GM13976 (cell line): ENCODE measurements around the gene RPLP2.

Source experiments
- DNase-seq: peaks from one replicate; pipeline ENCODE4 v3.0.0; 2012; ENCODE audit warnings: low spot score
- CTCF ChIP-seq: IDR thresholded peaks from 2 replicates; pipeline ENCODE4 v1.5.1; 2012; ENCODE audit warnings: borderline replicate concordance, mild to moderate bottlenecking; ENCODE audit not compliant: insufficient read depth; ENCODE audit errors: extremely low read depth, missing control alignments, control extremely low read depth
- in situ Hi-C: fragments of 300-500 bp; cut with MboI; formaldehyde crosslinking; loops from one replicate; pipeline ENCODE4 v1.12.0; 2022; ENCODE audit warnings: low sequenced_read_pairs, mixed read lengths, inconsistent platforms; ENCODE audit not compliant: unreplicated experiment

The RPLP2 gene

GRCh38 chr11:824942-825341, 15.2 kb downstream of the RPLP2 start:
- in situ Hi-C loops = no loop called here
- no peak for TF ChIP-seq CTCF
- no peak for DNase-seq

- no peak for DNase-seq
- in situ Hi-C loops = no loop called here
- TF ChIP-seq CTCF = no peak
Measured at GRCh38 chr11:825366-826226, 15.8 kb downstream of the RPLP2 start.

- TF ChIP-seq CTCF = no peak
- in situ Hi-C loops = no loop called here
- DNase-seq = no peak
Measured at GRCh38 chr11:826227-826621, 16.5 kb downstream of the RPLP2 start.

- TF ChIP-seq CTCF = no peak
- in situ Hi-C loops = no loop called here
- no peak for DNase-seq
Measured at GRCh38 chr11:826836-827145, 17.0 kb downstream of the RPLP2 start.

- DNase-seq = peak; percentile 83
- in situ Hi-C loops = no loop called here
- TF ChIP-seq CTCF = no peak
Measured at GRCh38 chr11:827146-827896, 17.6 kb downstream of the RPLP2 start.

- in situ Hi-C loops = no loop called here
- DNase-seq = no peak
- TF ChIP-seq CTCF = no peak
Measured at GRCh38 chr11:827897-828192, 18.1 kb downstream of the RPLP2 start, which contains the start of gene CRACR2B. TSS of gene CRACR2B (plus strand) at chr11:827919. CDS start at chr11:828608, 689 bp downstream.
